ENCODE results near the gene ESYT2.
"Not testable (repeated sequence)": the region's sequence is repeated elsewhere in the genome, so short reads cannot be mapped to it uniquely, and the experiment has no call there.

ESYT2 gene, protein sequence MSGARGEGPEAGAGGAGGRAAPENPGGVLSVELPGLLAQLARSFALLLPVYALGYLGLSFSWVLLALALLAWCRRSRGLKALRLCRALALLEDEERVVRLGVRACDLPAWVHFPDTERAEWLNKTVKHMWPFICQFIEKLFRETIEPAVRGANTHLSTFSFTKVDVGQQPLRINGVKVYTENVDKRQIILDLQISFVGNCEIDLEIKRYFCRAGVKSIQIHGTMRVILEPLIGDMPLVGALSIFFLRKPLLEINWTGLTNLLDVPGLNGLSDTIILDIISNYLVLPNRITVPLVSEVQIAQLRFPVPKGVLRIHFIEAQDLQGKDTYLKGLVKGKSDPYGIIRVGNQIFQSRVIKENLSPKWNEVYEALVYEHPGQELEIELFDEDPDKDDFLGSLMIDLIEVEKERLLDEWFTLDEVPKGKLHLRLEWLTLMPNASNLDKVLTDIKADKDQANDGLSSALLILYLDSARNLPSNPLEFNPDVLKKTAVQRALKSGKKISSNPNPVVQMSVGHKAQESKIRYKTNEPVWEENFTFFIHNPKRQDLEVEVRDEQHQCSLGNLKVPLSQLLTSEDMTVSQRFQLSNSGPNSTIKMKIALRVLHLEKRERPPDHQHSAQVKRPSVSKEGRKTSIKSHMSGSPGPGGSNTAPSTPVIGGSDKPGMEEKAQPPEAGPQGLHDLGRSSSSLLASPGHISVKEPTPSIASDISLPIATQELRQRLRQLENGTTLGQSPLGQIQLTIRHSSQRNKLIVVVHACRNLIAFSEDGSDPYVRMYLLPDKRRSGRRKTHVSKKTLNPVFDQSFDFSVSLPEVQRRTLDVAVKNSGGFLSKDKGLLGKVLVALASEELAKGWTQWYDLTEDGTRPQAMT

DNA sequence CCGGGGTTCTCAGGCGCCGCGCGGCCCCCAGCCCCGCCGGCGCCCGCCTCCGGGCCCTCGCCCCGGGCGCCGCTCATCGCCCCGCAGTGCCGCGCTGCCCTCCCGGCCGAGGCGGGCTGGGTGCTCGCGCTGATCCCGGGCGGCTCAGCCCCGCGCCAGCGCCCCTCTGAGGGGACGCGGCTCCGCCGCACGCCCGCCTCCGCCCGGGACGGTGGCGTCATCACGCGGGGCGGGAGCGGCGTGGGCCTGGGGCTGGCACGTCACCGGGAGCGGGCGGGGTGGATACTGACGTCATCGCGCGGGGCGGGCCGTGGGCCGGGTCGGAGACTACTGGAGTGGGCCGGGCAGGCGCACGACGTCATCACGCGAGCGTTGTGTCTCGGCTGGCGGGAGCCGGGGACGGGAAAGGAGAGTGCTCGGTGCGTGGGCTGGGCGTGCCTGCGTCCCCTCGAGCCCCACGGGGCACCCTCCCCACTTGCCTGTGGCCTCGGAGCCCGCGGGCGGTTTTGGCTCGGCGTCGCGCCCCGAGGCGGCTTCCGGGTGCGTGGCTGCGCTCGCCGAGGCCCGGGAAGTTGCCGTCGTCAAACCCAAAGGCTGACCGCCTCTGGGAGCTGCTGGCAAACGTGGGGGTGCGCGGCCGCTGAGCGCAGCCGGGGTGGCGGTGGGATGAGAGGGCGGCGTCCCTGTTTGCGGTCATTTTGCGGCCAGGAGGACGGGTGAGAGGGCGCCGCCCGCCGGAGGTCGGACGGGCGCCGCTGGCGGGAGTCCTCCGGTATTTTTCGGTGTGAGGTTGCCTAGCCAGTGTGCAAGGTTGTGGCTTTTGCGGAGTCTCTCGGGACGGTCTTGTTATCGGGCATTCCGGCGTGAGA, at the start of gene ESYT2:
ESYT2 (minus strand) TSS at position 168 of the 869 bp plus-strand sequence; CDS start at position 77, 91 bp downstream.
- H3K36me3 Mint-ChIP-seq (ENCODE audit: low read depth) = peaks cover 24% of the 10 kb centered on the region
- H3K9me3 Mint-ChIP-seq = no peaks in the 10 kb centered on the region
- peak; percentile 100 for DNase-seq
- no peaks in the 10 kb centered on the region for H3K27me3 Mint-ChIP-seq
- peak within 1 kb of the TSS; percentile 85 for H3K4me3 Mint-ChIP-seq
- H3K27ac Mint-ChIP-seq = peak within 1 kb of the TSS; percentile 92
- peaks cover 45% of the 10 kb centered on the region for H3K4me1 Mint-ChIP-seq (ENCODE audit: low read depth)

DNA sequence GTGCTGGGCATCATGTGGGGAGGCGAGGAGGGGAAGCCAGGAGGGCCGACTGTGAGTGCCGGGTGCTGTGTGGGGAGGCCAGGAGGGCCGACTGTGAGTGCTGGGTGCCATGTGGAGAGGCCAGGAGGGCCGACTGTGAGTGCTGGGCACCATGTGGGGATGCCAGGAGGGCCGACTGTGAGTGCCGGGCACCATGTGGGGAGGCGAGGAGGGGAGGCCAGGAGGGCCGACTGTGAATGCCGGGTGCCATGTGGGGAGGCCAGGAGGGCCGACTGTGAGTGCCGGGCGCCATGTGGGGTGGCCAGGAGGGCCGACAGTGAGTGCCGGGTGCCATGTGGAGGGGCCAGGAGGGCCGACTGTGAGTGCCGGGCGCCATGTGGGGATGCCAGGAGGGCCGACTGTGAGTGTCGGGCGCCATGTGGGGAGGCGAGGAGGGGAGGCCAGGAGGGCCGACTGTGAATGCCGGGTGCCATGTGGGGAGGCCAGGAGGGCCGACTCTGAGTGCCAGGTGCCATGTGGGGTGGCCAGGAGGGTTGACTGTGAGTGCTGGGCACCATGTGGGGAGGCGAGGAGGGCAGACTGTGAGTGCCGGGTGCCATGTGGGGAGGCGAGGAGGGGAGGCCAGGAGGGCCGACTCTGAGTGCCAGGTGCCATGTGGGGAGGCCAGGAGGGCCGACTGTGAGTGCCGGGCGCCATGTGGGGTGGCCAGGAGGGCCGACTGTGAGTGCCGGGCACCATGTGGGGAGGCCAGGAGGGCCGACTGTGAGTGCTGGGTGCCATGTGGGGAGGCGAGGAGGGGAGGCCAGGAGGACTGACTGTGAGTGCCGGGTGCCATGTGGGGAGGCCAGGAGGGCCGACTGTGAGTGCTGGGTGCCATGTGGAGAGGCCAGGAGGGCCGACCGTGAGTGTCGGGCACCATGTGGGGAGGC, 49.1 kb upstream of the ESYT2 start:
- H3K4me1 Mint-ChIP-seq (ENCODE audit: low read depth); DNase-seq; H3K4me3 Mint-ChIP-seq; H3K9me3 Mint-ChIP-seq; H3K27me3 Mint-ChIP-seq; H3K27ac Mint-ChIP-seq: not testable (repeated sequence)
- H3K36me3 Mint-ChIP-seq (ENCODE audit: low read depth) = peaks cover 73% of the 10 kb centered on the region

DNA sequence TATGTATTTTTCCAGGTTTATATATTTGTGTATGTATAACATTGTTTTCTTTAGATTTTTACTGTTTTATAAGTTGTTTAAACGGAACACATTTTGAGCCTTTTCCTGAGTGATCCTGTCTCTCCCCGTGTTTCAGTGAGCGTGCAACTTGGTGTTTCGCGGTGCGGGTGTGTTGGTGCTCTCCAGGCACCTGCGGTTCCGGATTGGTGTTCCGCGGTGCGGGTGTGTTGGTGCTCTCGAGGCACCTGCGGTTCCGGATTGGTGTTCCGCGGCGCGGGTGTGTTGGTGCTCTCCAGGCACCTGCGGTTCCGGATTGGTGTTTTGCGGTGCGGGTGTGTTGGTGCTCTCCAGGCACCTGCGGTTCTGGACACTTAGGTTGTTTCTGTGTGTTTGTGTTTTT, 47.7 kb upstream of the ESYT2 start:
- Mint-ChIP-seq H3K27ac (no peak overlapping the region), H3K9me3 (no peaks in the 10 kb centered on the region), H3K27me3 (no peaks in the 10 kb centered on the region), H3K4me1 (ENCODE audit: low read depth) (peaks cover 3% of the 10 kb centered on the region), H3K36me3 (ENCODE audit: low read depth) (peaks cover 71% of the 10 kb centered on the region), H3K4me3 (no peak overlapping the region)
- no peak for DNase-seq

DNA sequence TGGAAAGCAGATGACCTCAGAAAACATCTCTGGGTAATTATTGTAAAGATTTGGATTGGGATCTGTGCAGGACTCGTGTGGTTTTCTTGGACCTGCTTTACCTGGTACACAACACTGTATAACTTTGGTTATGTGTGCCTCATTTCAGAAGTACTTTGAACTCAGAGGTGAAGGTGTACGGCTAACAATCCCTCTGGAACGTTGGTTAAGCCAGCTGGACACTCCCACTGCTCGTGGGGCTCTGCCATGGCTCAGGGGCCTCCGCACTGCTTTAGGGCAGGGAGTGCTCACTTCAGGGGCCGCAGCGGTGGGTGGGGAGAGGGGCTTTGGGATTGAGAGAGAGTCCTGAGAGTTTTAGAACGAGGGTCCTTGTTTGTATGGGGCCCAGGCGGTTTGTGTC, 40.6 kb upstream of the ESYT2 start:
- Mint-ChIP-seq H3K4me3 (no peak overlapping the region), H3K27ac (no peak overlapping the region), H3K4me1 (ENCODE audit: low read depth) (peaks cover 27% of the 10 kb centered on the region), H3K36me3 (ENCODE audit: low read depth) (peaks cover 27% of the 10 kb centered on the region), H3K27me3 (no peaks in the 10 kb centered on the region), H3K9me3 (no peaks in the 10 kb centered on the region)
- no peak for DNase-seq

DNA sequence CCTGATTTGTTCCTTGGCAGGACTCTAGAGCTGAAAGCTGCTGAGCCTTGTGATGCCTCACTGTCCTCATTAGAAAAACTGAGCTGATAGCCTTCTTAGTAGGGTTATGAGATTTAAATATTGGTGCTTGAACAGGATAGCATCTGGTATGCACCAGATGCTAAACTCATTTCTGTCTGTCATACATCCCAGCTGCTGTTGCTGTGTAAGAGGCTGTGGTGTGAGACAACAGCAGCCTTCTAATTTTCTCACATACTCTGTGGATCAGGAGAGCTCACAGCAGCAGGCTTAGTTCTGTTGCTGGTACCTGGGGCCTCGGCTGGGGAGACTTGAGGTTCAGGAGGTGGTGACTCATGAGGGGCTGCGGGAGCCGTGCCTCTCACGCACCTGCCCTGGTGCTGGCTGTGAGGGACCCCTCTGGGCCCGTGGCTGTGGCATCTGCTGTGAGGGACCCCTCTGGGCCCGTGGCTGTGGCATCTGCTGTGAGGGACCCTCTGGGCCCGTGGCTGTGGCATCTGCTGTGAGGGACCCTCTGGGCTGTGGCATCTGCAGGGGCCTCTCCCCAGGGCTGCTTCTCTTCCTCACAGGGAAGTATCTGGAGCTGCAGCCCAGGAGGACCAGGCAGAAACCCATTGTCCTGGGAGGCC, 39.6 kb upstream of the ESYT2 start:
- H3K27me3 Mint-ChIP-seq = no peaks in the 10 kb centered on the region
- peaks cover 20% of the 10 kb centered on the region for H3K36me3 Mint-ChIP-seq (ENCODE audit: low read depth)
- H3K4me1 Mint-ChIP-seq (ENCODE audit: low read depth) = peaks cover 37% of the 10 kb centered on the region
- H3K27ac Mint-ChIP-seq = no peak overlapping the region
- DNase-seq = no peak
- no peak overlapping the region for H3K4me3 Mint-ChIP-seq
- no peaks in the 10 kb centered on the region for H3K9me3 Mint-ChIP-seq

DNA sequence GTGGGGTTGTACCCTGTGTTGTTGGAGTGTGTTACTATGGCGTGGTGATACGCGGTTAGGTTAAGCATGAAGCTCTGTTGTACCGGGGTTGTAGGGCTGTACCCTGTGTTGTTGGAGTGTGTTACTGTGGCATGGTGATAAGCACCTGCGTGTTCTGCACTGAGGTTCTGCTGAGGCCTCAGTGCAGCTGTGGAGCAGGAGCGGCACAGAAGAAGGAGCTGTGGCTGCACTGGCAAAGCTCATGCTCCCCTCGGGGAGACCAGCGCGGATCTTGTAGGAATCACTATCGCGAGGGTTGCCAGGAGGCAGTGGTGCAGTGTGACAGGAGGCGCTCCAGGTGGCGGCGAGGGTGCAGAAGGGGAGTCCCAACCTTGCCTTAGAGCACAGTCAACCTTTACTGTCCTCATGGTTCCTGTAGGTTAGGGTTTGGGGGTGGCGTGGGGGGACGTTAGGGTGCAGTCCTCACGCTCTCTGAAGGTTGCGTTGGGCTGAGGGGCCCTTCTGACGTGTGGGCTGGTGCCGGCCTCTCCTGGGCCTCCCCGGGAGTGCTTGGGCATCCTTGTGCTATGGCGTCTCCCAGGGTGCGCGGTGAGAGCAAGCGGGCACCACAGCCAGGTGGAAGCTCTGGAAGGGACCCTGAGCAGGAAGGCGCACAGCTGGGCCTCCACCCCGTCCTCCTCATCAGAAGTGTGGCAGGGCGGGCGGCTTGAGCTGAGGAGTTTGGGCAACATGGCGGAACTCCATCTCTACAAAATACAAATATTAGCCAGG, 38.1 kb upstream of the ESYT2 start:
- no peak for DNase-seq
- no peak overlapping the region for H3K4me3 Mint-ChIP-seq
- peaks cover 18% of the 10 kb centered on the region for H3K36me3 Mint-ChIP-seq (ENCODE audit: low read depth)
- H3K9me3 Mint-ChIP-seq = no peaks in the 10 kb centered on the region
- H3K4me1 Mint-ChIP-seq (ENCODE audit: low read depth) = peaks cover 45% of the 10 kb centered on the region
- no peak overlapping the region for H3K27ac Mint-ChIP-seq
- no peaks in the 10 kb centered on the region for H3K27me3 Mint-ChIP-seq

DNA sequence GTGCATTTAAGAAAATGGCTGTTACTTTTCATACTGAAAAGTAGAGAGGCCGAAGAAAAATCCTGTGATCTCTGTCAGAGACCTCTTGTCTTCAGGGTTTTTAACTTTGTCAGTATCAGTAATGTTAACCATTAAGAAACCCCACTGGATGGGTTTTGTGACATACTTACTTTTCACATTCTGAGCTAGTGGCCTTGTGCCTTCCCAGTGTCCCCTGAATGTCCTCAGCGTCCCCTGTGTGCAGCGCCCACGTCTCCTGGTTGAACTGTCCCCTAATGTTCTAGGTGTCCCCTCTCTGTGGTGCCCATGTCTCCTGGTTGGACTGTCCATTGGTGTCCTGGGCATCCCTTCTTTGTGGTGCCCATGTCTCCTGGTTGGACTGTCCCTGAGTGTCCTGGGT, 36.7 kb upstream of the ESYT2 start:
- Mint-ChIP-seq H3K27ac (no peak overlapping the region), H3K9me3 (no peaks in the 10 kb centered on the region), H3K4me1 (ENCODE audit: low read depth) (peaks cover 49% of the 10 kb centered on the region), H3K4me3 (no peak overlapping the region), H3K36me3 (ENCODE audit: low read depth) (peaks cover 8% of the 10 kb centered on the region), H3K27me3 (no peaks in the 10 kb centered on the region)
- no peak for DNase-seq

DNA sequence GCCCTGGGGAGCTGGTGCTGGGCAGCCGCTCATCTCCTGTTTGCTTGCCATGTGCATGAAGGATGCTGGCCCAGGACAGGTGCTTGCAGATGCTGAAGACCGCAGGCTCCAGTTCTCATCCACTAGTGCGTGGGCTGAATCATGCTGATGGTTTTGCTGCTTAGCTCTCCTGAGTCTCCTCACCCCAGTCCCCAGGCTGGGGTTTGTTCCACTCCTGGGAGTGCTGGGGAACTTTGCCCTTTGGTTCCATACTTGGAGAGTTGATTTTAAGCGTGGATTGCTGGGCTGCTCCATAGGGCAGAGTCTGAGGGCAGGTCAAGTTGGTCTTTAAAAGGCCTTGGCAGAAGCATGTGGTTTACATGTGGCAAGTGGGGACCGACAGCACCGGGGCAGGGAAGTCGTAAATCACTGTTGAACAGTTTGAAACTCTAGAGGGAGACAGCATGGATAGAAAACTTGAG, 36.2 kb upstream of the ESYT2 start:
- Mint-ChIP-seq H3K27ac (peak overlapping the region; percentile 15), H3K4me3 (peak overlapping the region; percentile 18), H3K36me3 (ENCODE audit: low read depth) (peaks cover 4% of the 10 kb centered on the region), H3K27me3 (no peaks in the 10 kb centered on the region), H3K9me3 (no peaks in the 10 kb centered on the region), H3K4me1 (ENCODE audit: low read depth) (peaks cover 48% of the 10 kb centered on the region)
- no peak for DNase-seq

DNA sequence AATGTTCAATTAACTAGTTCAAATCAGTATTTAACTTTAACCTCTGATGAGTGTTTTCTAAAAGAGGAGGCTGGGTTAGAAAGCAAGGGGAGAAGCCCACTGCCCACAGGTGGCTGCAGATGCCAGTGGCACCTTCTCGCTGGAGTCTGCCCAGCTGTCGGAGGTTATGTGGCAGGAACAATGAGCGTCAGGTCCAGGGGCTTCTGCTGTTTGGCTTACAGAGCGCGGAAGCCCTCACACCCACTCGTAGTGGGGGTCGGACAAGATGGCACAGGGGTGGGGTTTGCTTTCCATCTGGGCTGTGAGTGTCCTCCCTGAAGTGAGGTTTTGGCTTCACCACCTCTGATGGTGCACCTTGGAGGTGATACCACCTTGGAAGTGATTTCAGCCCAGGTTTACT, 35.5 kb upstream of the ESYT2 start:
- peaks cover 48% of the 10 kb centered on the region for H3K4me1 Mint-ChIP-seq (ENCODE audit: low read depth)
- peaks cover 4% of the 10 kb centered on the region for H3K36me3 Mint-ChIP-seq (ENCODE audit: low read depth)
- DNase-seq = no peak
- no peaks in the 10 kb centered on the region for H3K27me3 Mint-ChIP-seq
- H3K9me3 Mint-ChIP-seq = no peaks in the 10 kb centered on the region
- H3K27ac Mint-ChIP-seq = peak overlapping the region; percentile 87
- H3K4me3 Mint-ChIP-seq = peak overlapping the region; percentile 80

DNA sequence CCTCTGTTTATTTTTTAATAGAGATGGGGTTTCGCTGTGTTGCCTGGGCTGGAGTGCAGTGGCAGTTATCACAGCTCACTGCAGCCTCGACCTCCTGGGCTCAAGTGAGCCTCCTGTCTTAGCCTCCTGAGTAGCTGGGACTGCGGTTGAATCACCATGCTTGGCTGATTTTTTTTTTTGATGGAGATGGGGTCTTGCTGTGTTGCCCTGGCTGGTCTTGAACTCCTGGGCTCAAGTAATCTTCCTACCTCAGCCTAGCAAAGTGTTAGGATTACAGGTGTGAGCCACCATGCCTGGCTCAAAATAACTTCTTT, 35.2 kb upstream of the ESYT2 start:
- peak overlapping the region; percentile 87 for H3K27ac Mint-ChIP-seq
- H3K36me3 Mint-ChIP-seq (ENCODE audit: low read depth) = peaks cover 4% of the 10 kb centered on the region
- no peaks in the 10 kb centered on the region for H3K9me3 Mint-ChIP-seq
- H3K27me3 Mint-ChIP-seq = no peaks in the 10 kb centered on the region
- DNase-seq = no peak
- H3K4me3 Mint-ChIP-seq = peak overlapping the region; percentile 80
- peaks cover 52% of the 10 kb centered on the region for H3K4me1 Mint-ChIP-seq (ENCODE audit: low read depth)

DNA sequence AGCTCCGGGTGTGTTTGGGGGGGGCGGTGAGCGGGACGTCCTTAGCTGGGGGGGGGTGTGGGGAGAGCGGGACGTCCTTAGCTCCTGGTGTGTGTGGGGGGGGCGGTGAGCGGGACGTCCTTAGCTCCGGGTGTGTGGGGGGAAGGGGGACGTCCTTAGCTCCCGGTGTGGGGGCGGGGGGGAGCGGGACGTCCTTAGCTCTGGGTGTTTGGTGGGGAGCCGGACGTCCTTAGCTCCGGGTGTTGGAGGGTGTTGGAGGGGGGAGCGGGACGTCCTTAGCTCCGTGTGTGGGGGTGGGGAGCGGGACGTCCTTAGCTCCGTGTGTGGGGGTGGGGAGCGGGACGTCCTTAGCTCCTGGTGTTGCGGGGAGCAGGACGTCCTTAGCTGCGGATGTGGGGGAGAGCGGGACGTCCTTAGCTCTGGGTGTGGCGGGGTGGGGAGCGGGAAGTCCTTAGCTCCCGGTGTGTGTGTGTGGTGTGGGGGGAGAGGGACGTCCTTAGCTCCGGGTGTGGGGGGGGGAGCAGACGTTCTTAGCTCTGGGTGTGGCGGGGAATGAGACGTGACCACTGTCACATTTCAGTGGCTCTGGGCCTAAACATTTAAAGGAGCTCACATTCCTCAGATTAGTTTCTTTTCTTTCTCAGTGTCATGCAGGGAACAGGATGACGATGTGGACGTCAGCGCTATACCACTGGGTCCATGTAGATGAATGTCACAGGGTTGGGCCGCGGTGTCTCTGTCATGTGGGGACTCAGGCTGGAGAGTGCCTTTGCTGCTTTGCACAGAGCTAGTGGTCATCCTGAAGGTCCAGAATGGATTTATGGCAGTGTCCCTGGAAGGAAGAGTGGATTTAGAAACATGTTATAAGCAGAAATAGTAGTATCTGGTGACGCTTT, 34.5 kb upstream of the ESYT2 start:
- Mint-ChIP-seq H3K27ac (peak overlapping the region; percentile 87), H3K4me1 (ENCODE audit: low read depth) (peaks cover 56% of the 10 kb centered on the region), H3K9me3 (no peaks in the 10 kb centered on the region), H3K4me3 (peak overlapping the region; percentile 80), H3K36me3 (ENCODE audit: low read depth) (peaks cover 4% of the 10 kb centered on the region), H3K27me3 (no peaks in the 10 kb centered on the region)
- DNase-seq = peak; percentile 60

Data from activated T-cell treated with anti-CD3 and anti-CD28 coated beads, Interleukin-2, amount 50 U/mL, for 24 hours (primary cell).